ENCODE data around the gene TRAPPC10. TPM values are rescaled to one million over a fixed set of nuclear protein-coding genes. Genes with fewer than 3 reads are reported as not detected.

TRAPPC10 gene
- total RNA-seq, 1 experiment from 2014 or later: 31.5 TPM

GRCh38 chr21:44010429-44010828 is 1.7 kb upstream of the TRAPPC10 start:
- H3K36me3 ChIP-seq (ENCODE audit: control insufficient read depth in 1 of 2, insufficient read depth in 2 of 2, low read length in 2 of 2): no peaks in the 10 kb centered on the region
- DNase-seq (ENCODE audit: low read depth, low spot score): no peak
- TF ChIP-seq TCF7L2 (IDR thresholded peaks at IDR 0.05; ENCODE audit: borderline replicate concordance, extremely low read depth, insufficient read depth, insufficient read length) (no peak), ELF1 (IDR thresholded peaks at IDR 0.05; ENCODE audit: borderline replicate concordance, low read depth) (no peak), EZH2phosphoT487 (IDR thresholded peaks at IDR 0.05; ENCODE audit: borderline replicate concordance) (no peak)
- ChIA-PET RAD21 (ENCODE audit: low non-redundant PET in 1 of 2, low total read pairs in 2 of 2, uncharacterized antibody in 2 of 2, unreplicated experiment in 2 of 2) (no interaction called here), POLR2A (no interaction called here), CTCF (no interaction called here)
- H3K9me2 ChIP-seq (ENCODE audit: insufficient read depth): no peaks in the 10 kb centered on the region
- peaks cover 31% of the 10 kb centered on the region for H3K79me2 ChIP-seq (ENCODE audit: insufficient read depth, low read length)
- H3K9me3 ChIP-seq (ENCODE audit: control insufficient read depth in 1 of 2, insufficient read depth in 1 of 2, low read depth in 1 of 2, low read length in 2 of 2): no peaks in the 10 kb centered on the region
- no peak overlapping the region for H3K4me3 ChIP-seq (replicated peaks in 1 of 2; ENCODE audit: low read depth in 1 of 2, low read length in 2 of 2)
- H2AFZ ChIP-seq (ENCODE audit: low read depth, low read length, poor library complexity, severe bottlenecking): no peak overlapping the region
- peaks cover 18 to 23% of the 10 kb centered on the region in 2 experiments for H3K4me1 ChIP-seq (ENCODE audit: control insufficient read depth in 1 of 2, insufficient read depth in 2 of 2, low read length in 2 of 2)
- peak overlapping the region; percentile 86; the same call in 1 of the 2 replicates for H3K4me2 ChIP-seq (ENCODE audit: low read length)
- peaks cover 8% of the 10 kb centered on the region; the same call in 1 of the 2 replicates for H4K20me1 ChIP-seq (ENCODE audit: insufficient read depth)
- no peak for ATAC-seq
- no peaks in the 10 kb centered on the region for H3K27me3 ChIP-seq (ENCODE audit: insufficient read depth, low read length)
- intact Hi-C loops (cut with micrococcal nuclease): no loop called here
- H3K9ac ChIP-seq (ENCODE audit: low read length): no peak overlapping the region
- no TSS peak for BruUV-seq (replicated peaks)
- no peak overlapping the region for H3K27ac ChIP-seq (ENCODE audit: low read depth, low read length)

- intact Hi-C loops (cut with micrococcal nuclease): no loop called here
- Histone ChIP-seq H3K79me2 (ENCODE audit: insufficient read depth, low read length) (peaks cover 38% of the 10 kb centered on the region), H3K4me1 (ENCODE audit: control insufficient read depth in 1 of 2, insufficient read depth in 2 of 2, low read length in 2 of 2) (peaks cover 18 to 23% of the 10 kb centered on the region in 2 experiments), H3K36me3 (ENCODE audit: control insufficient read depth in 1 of 2, insufficient read depth in 2 of 2, low read length in 2 of 2) (no peaks in the 10 kb centered on the region), H3K9me2 (ENCODE audit: insufficient read depth) (no peaks in the 10 kb centered on the region), H3K9ac (ENCODE audit: low read length) (peak overlapping the region; percentile 91), H3K27me3 (ENCODE audit: insufficient read depth, low read length) (no peaks in the 10 kb centered on the region), H3K4me2 (ENCODE audit: low read length) (peak overlapping the region; percentile 86), H3K27ac (ENCODE audit: low read depth, low read length) (peak overlapping the region; percentile 90), H3K4me3 (replicated peaks in 1 of 2; ENCODE audit: low read depth in 1 of 2, low read length in 2 of 2) (peak overlapping the region; percentile 73 to 82), H4K20me1 (ENCODE audit: insufficient read depth) (peaks cover 10% of the 10 kb centered on the region; the same call in 1 of the 2 replicates), H2AFZ (ENCODE audit: low read depth, low read length, poor library complexity, severe bottlenecking) (no peak overlapping the region), H3K9me3 (ENCODE audit: control insufficient read depth in 1 of 2, insufficient read depth in 1 of 2, low read depth in 1 of 2, low read length in 2 of 2) (no peaks in the 10 kb centered on the region)
- TF ChIP-seq POLR2A (IDR thresholded peaks at IDR 0.05; ENCODE audit: borderline replicate concordance, extremely low read depth, insufficient read depth, insufficient read length): no peak
- no peak for TF ChIP-seq SIN3A (IDR thresholded peaks at IDR 0.05; ENCODE audit: low read depth)
- no peak for TF ChIP-seq POLR2AphosphoS5 (IDR thresholded peaks at IDR 0.05; ENCODE audit: low read depth, low read length)
- no peak for TF ChIP-seq JUND (IDR thresholded peaks at IDR 0.05)
- TF ChIP-seq RAD21 (IDR thresholded peaks at IDR 0.05; ENCODE audit: low read depth): no peak
- no peak for TF ChIP-seq CBX3 (IDR thresholded peaks at IDR 0.05; ENCODE audit: low read depth)
- no peak for TF ChIP-seq EZH2 (IDR thresholded peaks at IDR 0.05)
- ATAC-seq: no peak
- ChIA-PET POLR2A (no interaction called here), RAD21 (ENCODE audit: low non-redundant PET in 1 of 2, low total read pairs in 2 of 2, uncharacterized antibody in 2 of 2, unreplicated experiment in 2 of 2) (interaction anchor here in 1 of 2 experiments (0.7 kb wide), 1 partner anchor 19 kb away, joined by 3 read pairs; no protein-coding TSS in a partner anchor), CTCF (no interaction called here)
- no peak for DNase-seq (ENCODE audit: low read depth, low spot score)
- BruUV-seq (replicated peaks): TSS peak; percentile 91
Observed at GRCh38 chr21:44011123-44011522, 986 bp upstream of the TRAPPC10 start.
